Measurements from ENCODE around the gene FMN1. TPM values are rescaled to one million over a fixed set of nuclear protein-coding genes. Genes with fewer than 3 reads are reported as not detected.

Gene FMN1
- total and polyA plus RNA-seq, 7 donors, result 3.0 to 19.9 (median 6.7) TPM

DNA sequence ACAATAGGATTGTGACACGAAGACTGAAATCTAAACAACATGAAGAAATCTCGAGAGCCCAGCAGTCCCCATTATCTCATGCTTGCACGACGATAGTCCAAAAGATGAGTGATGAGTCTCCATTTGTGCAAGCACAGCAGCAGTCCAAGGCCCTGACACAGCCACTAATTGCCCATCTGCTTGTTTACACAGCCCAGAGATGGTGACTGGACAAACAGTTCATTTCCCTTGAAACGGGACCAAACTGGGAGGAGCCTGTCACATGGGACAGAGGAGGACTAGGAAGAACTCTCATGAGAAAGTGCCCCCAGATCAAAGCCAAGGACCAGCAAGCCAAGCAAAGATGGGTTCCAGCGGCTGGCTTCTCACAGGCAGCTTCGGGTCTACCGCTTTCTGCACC is 355.7 kb downstream of the FMN1 start:
- Histone ChIP-seq H3K4me1 (no peaks in the 10 kb centered on the region), H3K4me3 (no peak overlapping the region), H3K27me3 (no peaks in the 10 kb centered on the region), H3K36me3 (no peaks in the 10 kb centered on the region), H3K27ac (no peak overlapping the region), H3K9me3 (no peaks in the 10 kb centered on the region)
- TF ChIP-seq EP300 (IDR thresholded peaks at IDR 0.05) (no peak), POLR2AphosphoS5 (IDR thresholded peaks at IDR 0.05) (no peak), POLR2A (IDR thresholded peaks at IDR 0.05) (no peak)
- TF ChIP-seq, protein P1, sequence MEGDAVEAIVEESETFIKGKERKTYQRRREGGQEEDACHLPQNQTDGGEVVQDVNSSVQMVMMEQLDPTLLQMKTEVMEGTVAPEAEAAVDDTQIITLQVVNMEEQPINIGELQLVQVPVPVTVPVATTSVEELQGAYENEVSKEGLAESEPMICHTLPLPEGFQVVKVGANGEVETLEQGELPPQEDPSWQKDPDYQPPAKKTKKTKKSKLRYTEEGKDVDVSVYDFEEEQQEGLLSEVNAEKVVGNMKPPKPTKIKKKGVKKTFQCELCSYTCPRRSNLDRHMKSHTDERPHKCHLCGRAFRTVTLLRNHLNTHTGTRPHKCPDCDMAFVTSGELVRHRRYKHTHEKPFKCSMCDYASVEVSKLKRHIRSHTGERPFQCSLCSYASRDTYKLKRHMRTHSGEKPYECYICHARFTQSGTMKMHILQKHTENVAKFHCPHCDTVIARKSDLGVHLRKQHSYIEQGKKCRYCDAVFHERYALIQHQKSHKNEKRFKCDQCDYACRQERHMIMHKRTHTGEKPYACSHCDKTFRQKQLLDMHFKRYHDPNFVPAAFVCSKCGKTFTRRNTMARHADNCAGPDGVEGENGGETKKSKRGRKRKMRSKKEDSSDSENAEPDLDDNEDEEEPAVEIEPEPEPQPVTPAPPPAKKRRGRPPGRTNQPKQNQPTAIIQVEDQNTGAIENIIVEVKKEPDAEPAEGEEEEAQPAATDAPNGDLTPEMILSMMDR (IDR thresholded peaks at IDR 0.05), result no peak
- WGBS, 2 donors, result 81% methylated on average over 8 of the region's 8 CpGs
- intact Hi-C loops (cut with DNase I), result no loop called here
- DNase-seq, result no peak

DNA sequence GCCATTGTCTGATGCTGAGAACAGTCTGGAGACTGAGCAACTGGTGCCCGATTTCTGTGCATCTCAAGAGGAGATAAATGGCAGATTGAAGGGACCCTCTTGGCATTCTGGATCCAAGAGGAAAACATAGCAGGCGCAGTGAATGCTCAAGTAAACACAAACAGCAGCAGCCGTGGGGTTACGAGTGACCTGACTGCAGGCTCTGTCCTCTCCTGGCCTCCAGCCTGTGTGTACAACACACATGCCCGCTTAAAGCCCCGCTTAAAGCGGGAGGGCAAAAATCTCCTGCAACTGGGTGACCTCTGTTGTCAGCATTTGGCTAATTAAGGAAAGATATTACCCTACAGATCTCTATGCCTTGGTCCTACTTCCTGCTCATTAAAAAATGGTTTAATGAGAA is 356.2 kb downstream of the FMN1 start:
- H3K27me3 ChIP-seq, result no peaks in the 10 kb centered on the region
- intact Hi-C loops (cut with DNase I), result no loop called here
- no peak overlapping the region for H3K27ac ChIP-seq
- 89 to 93% methylated on average over 7 of the region's 7 CpGs for WGBS, 2 donors
- H3K4me1 ChIP-seq, result no peaks in the 10 kb centered on the region
- no peak for DNase-seq
- no peaks in the 10 kb centered on the region for H3K36me3 ChIP-seq
- TF ChIP-seq, protein P1 (IDR thresholded peaks at IDR 0.05), result no peak
- TF ChIP-seq EP300 (IDR thresholded peaks at IDR 0.05), result no peak
- TF ChIP-seq POLR2A (IDR thresholded peaks at IDR 0.05), result no peak
- TF ChIP-seq POLR2AphosphoS5 (IDR thresholded peaks at IDR 0.05), result no peak
- H3K9me3 ChIP-seq, result no peaks in the 10 kb centered on the region
- no peak overlapping the region for H3K4me3 ChIP-seq

DNA sequence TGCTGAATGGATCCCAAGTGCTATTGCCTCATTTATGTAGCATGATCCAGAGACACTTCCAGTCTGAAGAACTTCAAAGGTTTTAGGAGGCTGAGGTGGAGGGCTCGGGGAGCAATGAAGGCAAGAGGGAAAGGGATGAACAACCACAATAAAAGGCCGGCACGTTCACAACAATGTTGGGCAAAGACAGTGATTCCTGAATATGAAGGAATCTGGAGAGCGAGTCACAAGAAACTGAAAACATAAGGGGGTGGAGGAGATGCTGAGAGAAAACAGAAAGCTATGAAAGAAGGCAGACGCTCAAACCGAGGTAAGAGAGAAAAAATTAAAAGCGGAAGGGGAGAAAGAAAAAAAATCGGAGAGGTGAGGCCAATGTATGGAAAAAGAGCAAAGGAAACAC is 356.6 kb downstream of the FMN1 start:
- Histone ChIP-seq H3K4me3 (no peak overlapping the region), H3K9me3 (no peaks in the 10 kb centered on the region), H3K27me3 (no peaks in the 10 kb centered on the region), H3K27ac (no peak overlapping the region), H3K36me3 (no peaks in the 10 kb centered on the region), H3K4me1 (no peaks in the 10 kb centered on the region)
- 91 to 95% methylated on average over 8 of the region's 8 CpGs for WGBS, 2 donors
- no peak for DNase-seq
- intact Hi-C loops (cut with DNase I), result no loop called here
- no peak for TF ChIP-seq POLR2A (IDR thresholded peaks at IDR 0.05)
- TF ChIP-seq EP300 (IDR thresholded peaks at IDR 0.05), result no peak
- TF ChIP-seq, protein P1 (IDR thresholded peaks at IDR 0.05), result no peak
- no peak for TF ChIP-seq POLR2AphosphoS5 (IDR thresholded peaks at IDR 0.05)

DNA sequence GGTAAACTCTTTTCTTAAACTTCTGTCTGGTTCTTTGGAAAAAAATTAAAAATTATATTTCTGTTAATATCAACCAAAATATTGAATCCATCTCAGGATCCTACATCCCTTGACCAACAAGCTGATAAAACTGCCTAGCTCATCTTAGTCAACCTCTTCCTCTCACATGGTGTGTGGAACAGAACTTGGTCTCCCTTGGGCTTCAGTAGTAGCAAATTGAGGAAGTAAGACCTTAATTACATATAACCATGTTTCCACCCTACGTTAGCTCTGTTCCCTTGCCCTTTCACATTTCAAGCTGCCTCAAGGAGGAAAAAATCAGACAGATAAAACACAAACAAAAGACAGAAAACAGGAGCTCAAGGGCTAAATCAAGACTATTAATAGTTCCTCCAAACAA is 360.4 kb downstream of the FMN1 start:
- H3K4me1 ChIP-seq, result no peaks in the 10 kb centered on the region
- WGBS, 2 donors, result 13 to 14% methylated on average over 1 of the region's 1 CpG
- no peaks in the 10 kb centered on the region for H3K36me3 ChIP-seq
- H3K9me3 ChIP-seq, result no peaks in the 10 kb centered on the region
- intact Hi-C loops (cut with DNase I), result no loop called here
- H3K27ac ChIP-seq, result no peak overlapping the region
- H3K4me3 ChIP-seq, result no peak overlapping the region
- H3K27me3 ChIP-seq, result no peaks in the 10 kb centered on the region
- TF ChIP-seq, protein P1 (IDR thresholded peaks at IDR 0.05), result no peak
- TF ChIP-seq POLR2A (IDR thresholded peaks at IDR 0.05) (no peak), POLR2AphosphoS5 (IDR thresholded peaks at IDR 0.05) (no peak), EP300 (IDR thresholded peaks at IDR 0.05) (no peak)
- no peak for DNase-seq

DNA sequence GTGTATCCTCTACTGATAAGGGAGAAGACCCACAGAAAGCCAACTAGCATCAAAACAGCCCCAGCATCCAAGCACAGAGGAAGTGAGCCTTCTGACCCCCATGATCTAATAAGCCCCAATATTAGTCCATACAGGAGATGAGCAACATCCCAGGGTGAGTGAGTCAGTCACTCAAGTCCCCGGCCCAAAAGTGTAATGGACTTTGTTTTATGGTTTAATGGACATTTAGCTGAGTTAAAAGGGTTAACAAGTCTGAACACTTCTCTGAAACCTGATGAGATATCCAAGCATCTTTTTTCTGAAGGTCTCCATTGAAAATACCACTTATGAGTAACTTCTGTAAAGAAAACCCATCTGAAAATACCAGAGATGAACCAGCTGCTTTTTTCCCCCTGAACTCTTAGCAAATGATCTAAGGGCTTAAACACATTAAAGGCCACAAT is 361.1 kb downstream of the FMN1 start:
- DNase-seq, result no peak
- intact Hi-C loops (cut with DNase I), result no loop called here
- H3K36me3 ChIP-seq, result no peaks in the 10 kb centered on the region
- whole genome bisulfite sequencing, 2 donors, result 89 to 90% methylated on average over 1 of the region's 1 CpG
- H3K4me1 ChIP-seq, result peaks cover 0 to 1% (median 0%) of the 10 kb centered on the region in 4 donors
- H3K27me3 ChIP-seq, result no peaks in the 10 kb centered on the region
- no peak overlapping the region for H3K4me3 ChIP-seq
- no peak for TF ChIP-seq POLR2AphosphoS5 (IDR thresholded peaks at IDR 0.05)
- TF ChIP-seq EP300 (IDR thresholded peaks at IDR 0.05), result no peak
- no peak overlapping the region for H3K27ac ChIP-seq
- H3K9me3 ChIP-seq, result no peaks in the 10 kb centered on the region
